Fibroblast of mammary gland (primary cell): ENCODE measurements around the gene ACADSB.

Experiments
- DNase-seq: peaks from one replicate; pipeline ENCODE4 v3.0.0-alpha.2; 2010; ENCODE audit warnings: low read depth
- H3K4me3 ChIP-seq: 2 replicates; pipeline ENCODE4 v1.5.1; 2011; ENCODE audit warnings: low read depth, mild to moderate bottlenecking, low read length, moderate library complexity; ENCODE audit not compliant: control insufficient read depth
- CTCF ChIP-seq: conservative IDR thresholded peaks from 2 replicates; pipeline ENCODE4 v1.5.1; 2011; ENCODE audit warnings: low read depth, low read length, inconsistent platforms; ENCODE audit not compliant: control insufficient read depth, insufficient read depth

ACADSB gene

GRCh38 chr10:122998934-122999333, 9.9 kb upstream of the ACADSB start:
- no peak for TF ChIP-seq CTCF

GRCh38 chr10:122999347-122999746, 9.5 kb upstream of the ACADSB start:
- no peak overlapping the region for H3K4me3 ChIP-seq
- DNase-seq = peak; percentile 10
- TF ChIP-seq CTCF = no peak

More at GRCh38 chr10:122998934-122999333, 9.9 kb upstream of the ACADSB start:
- H3K4me3 ChIP-seq = no peak overlapping the region
- no peak for DNase-seq

GRCh38 chr10:123000155-123000554, 8.7 kb upstream of the ACADSB start:
- no peak for DNase-seq
- no peak overlapping the region for H3K4me3 ChIP-seq
- TF ChIP-seq CTCF = no peak

- H3K4me3 ChIP-seq = no peak overlapping the region
- no peak for TF ChIP-seq CTCF
- no peak for DNase-seq
These were observed 7.4 kb upstream of the ACADSB start for GRCh38 chr10:123001370-123001769.

- no peak for DNase-seq
- TF ChIP-seq CTCF = no peak
- no peak overlapping the region for H3K4me3 ChIP-seq
These were observed 4.5 kb upstream of the ACADSB start for GRCh38 chr10:123004298-123004697.

- peak overlapping the region; percentile 95 for H3K4me3 ChIP-seq
- peak; percentile 67 for DNase-seq
- no peak for TF ChIP-seq CTCF
These were observed 1.1 kb upstream of the ACADSB start for GRCh38 chr10:123007558-123008354.
